ENCODE measurements around the gene ASPA.
A peak's percentile ranks its signal among the peaks of the same experiment; 100 is the strongest.
"Not testable (repeated sequence)": the region's sequence is repeated elsewhere in the genome, so short reads cannot be mapped to it uniquely, and the experiment has no call there.

ASPA gene

DNA sequence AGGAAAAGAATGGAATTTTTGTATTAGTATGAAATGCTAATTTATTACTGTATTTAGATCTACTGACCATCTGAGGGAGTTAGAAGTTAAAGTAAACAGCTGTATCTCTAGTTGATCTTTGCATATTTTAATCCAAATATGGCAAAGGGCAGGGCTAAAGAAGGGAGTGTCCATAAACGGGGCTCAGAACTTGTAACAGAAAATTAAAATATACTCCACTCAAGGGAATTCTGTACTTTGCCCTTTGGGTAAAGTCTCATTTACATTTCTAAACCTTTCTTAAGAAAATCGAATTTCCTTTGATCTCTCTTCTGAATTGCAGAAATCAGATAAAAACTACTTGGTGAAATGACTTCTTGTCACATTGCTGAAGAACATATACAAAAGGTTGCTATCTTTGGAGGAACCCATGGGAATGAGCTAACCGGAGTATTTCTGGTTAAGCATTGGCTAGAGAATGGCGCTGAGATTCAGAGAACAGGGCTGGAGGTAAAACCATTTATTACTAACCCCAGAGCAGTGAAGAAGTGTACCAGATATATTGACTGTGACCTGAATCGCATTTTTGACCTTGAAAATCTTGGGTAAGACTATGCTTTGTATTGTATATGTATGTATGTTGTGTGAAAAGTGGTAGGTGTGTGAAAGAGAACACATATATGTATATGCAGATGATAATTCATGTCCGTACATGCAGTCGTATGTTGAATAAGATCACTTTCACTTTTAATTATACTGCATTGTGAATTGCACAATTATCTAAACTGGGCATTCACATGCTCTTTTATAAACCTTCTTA, at the start of gene ASPA:
Gene ASPA, plus strand, starts transcription at position 186 of the 799 bp plus-strand sequence. Its CDS starts 163 bp downstream, at position 349.
- DNase-seq, result peak in 1 of 3 donors; percentile 2

- DNase-seq, result peak; percentile 48 to 63 (median 62)
Measured at GRCh38 chr17:3433215-3433614, 42.6 kb upstream of the ASPA start.

DNA sequence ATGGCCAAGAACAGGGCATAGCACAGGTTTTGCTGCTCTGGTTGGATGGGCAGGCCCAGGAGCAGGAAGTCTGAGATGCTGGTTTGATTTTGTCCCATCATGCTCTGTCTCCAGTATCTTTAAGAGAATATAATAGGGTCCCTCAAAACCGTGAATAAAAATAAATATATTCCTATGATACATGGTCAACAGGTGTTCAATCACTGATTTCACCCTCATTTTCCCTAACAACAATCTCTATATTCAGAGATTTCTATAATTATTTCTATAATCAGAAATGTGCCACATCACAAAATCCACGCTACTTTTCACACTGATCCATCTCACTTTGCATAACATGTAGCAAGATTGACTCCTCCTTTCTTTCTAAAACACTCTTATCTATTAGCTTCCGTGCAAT, 42.1 kb upstream of the ASPA start, which contains the start of gene OR1E2:
Gene OR1E2, minus strand, starts transcription at position 101 of the 400 bp plus-strand sequence. Its CDS starts 0 bp downstream, at position 101.
- no peak for DNase-seq

DNA sequence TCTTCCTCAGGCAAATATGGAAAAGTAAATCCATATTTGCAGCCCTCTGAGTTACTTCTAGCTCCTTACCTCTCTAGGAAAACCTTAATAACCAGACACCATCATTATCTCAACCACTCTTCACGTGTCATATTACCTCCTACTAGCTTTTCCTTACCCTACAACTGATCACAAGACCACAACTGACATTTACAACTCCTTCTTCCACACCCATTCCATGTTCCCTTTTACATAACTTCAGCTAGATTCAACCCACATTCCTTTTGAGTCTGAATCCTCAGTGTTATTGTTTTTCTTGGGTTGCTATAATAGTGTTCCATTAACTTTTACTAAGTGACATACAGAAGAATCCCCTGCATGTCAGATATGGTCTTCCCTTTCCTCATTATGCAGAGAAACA, 37.4 kb upstream of the ASPA start:
- no peak for DNase-seq

DNA sequence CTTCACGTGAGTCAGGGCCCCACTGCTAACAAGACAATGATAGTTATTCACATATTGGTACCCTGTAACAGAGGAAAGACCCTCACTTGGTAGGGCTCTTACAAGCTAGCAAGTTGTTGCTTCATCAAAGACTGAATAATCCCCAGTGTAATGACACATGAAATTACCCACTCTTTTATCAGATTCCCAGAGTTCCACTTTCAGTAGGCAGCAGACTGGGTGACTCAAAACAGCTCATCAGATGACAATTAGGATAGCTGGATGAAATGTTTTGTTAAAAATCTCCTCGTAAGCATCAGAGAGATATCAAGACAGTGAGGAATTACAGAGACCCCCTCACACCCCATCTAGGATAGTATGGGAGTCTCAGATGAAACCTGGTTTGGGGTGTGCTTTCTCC, 35.3 kb upstream of the ASPA start:
- peak in 1 of 3 donors; percentile 30 for DNase-seq

DNA sequence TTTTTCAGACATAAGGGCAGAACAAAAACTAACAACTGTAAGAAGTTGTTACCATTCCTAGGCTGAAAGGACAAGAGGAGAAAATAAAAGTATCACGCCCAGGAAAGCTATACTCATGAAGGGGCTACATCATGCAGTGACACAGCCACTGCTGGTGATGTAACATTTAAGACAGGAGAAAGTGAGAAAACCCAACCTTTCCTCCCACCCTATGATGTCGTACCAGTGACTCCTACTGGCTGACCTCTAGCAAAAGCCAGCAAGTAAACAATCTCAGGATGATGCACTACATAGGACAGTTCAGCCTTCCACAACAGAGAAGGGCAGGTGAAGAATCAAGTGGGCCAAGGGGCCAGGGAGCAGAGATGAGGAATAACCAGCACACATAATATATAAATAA, 28.2 kb upstream of the ASPA start:
- DNase-seq, result peak; percentile 50 to 65 (median 60)

DNA sequence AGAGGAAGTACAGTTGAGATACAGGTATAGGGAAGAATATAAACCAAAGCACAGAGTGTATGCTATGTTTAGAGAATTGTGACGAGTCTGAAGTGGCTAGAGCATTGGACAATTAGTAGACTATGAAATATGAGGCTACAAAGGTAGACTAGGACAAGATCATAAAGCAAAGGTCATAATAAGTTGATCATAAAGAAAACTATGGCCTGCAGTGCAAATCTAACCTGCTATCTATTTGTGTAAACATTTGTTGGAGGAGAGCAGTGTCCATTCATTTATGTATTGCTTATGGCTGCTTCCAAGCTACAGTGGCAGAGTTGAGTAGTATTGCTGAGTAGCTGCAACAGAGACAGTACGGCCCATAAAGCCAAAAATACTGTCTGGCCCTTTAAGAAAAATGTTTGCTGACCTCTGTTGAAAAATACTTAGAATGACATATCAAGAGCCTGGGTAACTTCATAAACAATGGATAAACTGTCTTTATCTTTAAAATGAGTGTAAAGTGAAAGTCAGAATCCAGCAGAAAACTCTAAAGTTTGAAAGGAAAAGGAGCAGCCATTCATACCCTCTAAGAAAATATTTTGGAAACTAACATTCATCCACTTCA, 27.6 kb upstream of the ASPA start:
- no peak for DNase-seq

- DNase-seq, result not testable (repeated sequence)
Measured at GRCh38 chr17:3466355-3466754, 9.4 kb upstream of the ASPA start.

GRCh38 chr17:3469529-3469928, 6.3 kb upstream of the ASPA start:
- no peak for DNase-seq

GRCh38 chr17:3471599-3471998, 4.2 kb upstream of the ASPA start, which contains the start of gene SPATA22:
Gene SPATA22, minus strand, starts transcription at chr17:3471819. Its CDS starts 2,494 bp downstream, at chr17:3469325.
- DNase-seq, result no peak

- DNase-seq, result no peak
Measured at GRCh38 chr17:3472137-3472536, 3.7 kb upstream of the ASPA start.

DNA sequence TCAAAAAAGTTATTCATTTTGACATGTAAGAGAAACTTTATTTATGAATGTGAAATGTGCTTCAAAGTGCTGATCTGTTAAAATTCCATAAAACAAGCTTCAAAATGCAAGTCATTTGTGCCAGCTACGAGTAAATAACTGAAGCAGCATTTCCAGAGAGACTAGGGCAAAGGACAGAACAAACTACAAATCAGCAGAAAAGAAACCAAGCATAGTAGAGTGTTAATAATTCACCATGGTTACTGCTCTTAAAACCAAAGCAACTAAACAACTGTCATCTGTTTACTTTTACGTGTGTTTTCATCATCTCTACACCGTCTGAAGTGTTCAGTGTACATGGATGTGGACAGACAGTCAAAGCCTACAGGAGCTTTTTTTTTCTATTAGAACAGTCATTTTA, 1.6 kb upstream of the ASPA start:
- no peak for DNase-seq

DNA sequence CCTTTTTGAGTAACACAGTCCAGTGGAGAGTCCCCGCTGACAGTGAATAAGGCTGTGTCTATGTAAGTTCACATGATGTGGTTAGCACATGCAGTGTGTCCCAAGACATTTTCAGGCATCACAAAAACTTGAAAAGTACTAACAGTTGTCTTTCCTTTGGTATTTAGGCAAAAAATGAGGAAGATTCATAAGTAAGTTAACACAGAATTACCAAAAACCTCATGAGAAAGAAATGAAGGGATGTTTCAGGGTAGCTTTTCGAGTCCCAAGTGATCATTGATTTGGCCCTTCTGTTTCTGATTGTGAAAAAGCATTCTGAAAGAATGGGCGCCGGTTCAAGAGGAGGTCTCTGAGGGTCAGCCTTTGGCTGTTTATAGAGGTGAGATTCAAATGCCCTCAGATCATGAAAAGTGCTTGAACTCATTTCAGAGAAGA, 529 bp upstream of the ASPA start:
- DNase-seq, result peak in 1 of 3 donors; percentile 7

DNA sequence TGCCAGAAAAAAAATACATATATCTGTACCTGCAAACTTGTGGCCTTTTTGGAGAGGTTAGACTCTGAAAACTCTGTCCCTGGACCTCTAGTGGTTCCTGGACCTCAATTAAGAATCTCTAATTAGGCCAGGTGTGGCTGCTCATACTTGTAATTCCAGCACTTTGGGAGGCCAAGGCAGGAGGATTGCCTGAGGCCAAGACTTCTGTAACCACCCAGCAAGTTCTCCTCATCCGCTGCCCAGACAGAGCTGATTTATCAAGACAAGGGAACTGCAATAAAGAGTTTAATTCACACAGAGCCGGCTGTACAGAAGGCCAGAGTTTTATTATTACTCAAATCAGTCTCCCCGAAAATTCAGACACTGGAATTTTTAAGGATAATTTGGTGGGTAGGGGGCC, 4.2 kb downstream of the ASPA start:
- no peak for DNase-seq

DNA sequence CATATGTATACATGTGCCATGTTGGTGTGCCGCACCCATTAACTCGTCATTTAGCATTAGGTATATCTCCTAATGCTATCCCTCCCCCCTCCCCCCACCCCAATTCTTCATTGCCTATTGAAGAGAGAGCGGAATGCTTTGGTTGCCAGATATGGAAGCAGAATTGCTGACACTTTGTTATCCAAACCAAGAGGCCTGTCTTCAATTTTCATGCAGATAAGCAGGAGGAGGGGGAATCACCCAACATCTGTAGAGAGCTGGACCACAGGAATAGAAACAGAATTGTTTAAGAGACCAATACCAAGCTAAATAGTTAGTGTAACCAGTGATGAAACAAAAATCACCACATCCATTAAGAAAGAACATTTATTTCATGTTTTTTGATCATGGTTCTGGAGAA, 7.1 kb downstream of the ASPA start:
- DNase-seq, result no peak

- no peak for DNase-seq
Measured at GRCh38 chr17:3485481-3486068, 9.8 kb downstream of the ASPA start.

- DNase-seq, result no peak
Measured at GRCh38 chr17:3497101-3497500, 21.3 kb downstream of the ASPA start.

DNA sequence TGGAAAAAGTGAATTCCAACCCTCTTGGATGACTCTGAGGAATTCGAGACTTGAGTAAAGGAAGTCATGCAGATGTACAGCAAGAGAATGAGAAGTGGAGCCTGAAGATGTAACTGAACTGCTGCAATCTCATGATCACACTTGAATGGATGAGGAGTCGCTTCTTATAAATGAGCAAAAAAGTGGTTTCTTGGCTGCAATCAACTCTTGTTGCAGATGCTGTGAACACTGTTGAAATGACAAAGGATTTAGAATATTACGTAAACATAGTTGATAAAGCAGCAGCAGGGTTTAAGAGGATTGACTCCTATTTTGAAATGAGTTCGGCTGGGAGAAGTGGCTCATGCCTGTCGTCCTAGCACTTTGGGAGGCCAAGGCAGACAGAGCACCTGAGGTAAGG, 25.5 kb downstream of the ASPA start:
- no peak for DNase-seq

DNA sequence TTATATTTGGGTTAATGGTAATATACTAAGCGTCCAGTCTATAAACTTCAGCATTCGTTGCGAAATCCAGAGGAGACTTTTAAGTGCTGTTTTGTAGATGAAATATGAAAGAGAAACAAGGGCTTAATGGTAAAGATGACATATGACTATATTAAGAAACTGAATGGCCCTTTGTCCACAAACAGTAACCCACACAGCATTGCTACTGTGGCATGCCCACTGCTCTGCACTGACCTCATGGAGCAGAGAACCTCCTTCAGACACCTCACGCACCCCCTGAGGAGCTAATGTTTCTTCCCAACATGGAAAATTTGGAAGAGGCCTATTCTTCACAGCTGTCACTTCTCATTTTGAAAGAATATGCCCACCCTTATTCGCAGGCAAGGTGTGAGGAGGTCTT, 26.7 kb downstream of the ASPA start:
- no peak for DNase-seq

- no peak for DNase-seq
Measured at GRCh38 chr17:3503285-3503684, 27.5 kb downstream of the ASPA start.

DNA sequence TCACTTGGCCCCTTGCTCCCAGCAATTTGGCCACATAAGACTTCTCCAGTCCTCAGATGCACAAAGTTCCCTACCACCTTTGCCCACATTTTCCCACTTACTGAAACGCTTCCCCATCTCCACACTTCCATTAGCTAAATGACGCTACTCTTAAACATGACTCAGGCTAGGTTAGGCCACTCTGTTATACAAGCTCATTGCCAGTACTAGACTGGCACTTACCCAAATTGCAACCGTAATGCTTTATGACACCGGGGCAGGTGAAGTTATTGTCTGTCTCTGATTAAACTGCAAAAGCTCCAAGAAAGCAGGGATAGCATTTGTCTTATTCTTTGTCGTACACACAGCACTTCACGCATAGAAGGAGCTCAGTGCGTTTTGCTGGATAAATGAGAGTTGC, 29.2 kb downstream of the ASPA start:
- no peak for DNase-seq

- DNase-seq, result no peak
Measured at GRCh38 chr17:3506054-3506453, 30.3 kb downstream of the ASPA start.

GRCh38 chr17:3507071-3507470, 31.3 kb downstream of the ASPA start:
- no peak for DNase-seq

GRCh38 chr17:3507869-3508268, 32.1 kb downstream of the ASPA start:
- no peak for DNase-seq
